Bronchial epithelial cell (primary cell): ENCODE results near the gene RFPL4A. TPM values are rescaled to one million over a fixed set of nuclear protein-coding genes. Genes with fewer than 3 reads are reported as not detected.

Source experiments
- DNase-seq: peaks from one replicate; pipeline ENCODE4 v3.0.0-alpha.2; 2010; ENCODE audit warnings: low read depth
- FAIRE-seq: peaks from 2 replicates; lab custom pipeline; 2011; peaks lifted over from hg19 to GRCh38; lab: Jason Lieb, UNC
- H3K27me3 ChIP-seq: 2 replicates; pipeline ENCODE4 v1.5.1; 2011; ENCODE audit warnings: low read length; ENCODE audit not compliant: control insufficient read depth, insufficient read depth
- H3K36me3 ChIP-seq: 2 replicates; pipeline ENCODE4 v1.5.1; 2011; ENCODE audit warnings: low read length; ENCODE audit not compliant: control insufficient read depth, insufficient read depth
- H3K4me3 ChIP-seq: 2 replicates; pipeline ENCODE4 v1.5.1; 2011; ENCODE audit warnings: mild to moderate bottlenecking, low read depth, low read length, control low read depth
- CTCF ChIP-seq: IDR thresholded peaks from 2 replicates; pipeline ENCODE4 v1.5.1; 2011; ENCODE audit warnings: mild to moderate bottlenecking, moderate library complexity, low read length, control low read depth, inconsistent platforms; ENCODE audit not compliant: insufficient read depth, severe bottlenecking
- total RNA-seq: library from RNA; depleted of rRNA; stranded (reverse); fragments of >200 nt; gene quantifications from 2 replicates; pipeline ENCODE4 v1.2.1, GENCODE V29; 2014

Gene RFPL4A
- total RNA-seq, 1 donor from 2014 or later = not detected

- Histone ChIP-seq H3K36me3 (no peaks in the 10 kb centered on the region), H3K4me3 (no peak overlapping the region), H3K27me3 (no peaks in the 10 kb centered on the region)
- FAIRE-seq = no peak
- no peak for TF ChIP-seq CTCF
- DNase-seq = no peak
These were observed 22.2 kb downstream of the RFPL4A start for GRCh38 chr19:55781112-55781511.

DNA sequence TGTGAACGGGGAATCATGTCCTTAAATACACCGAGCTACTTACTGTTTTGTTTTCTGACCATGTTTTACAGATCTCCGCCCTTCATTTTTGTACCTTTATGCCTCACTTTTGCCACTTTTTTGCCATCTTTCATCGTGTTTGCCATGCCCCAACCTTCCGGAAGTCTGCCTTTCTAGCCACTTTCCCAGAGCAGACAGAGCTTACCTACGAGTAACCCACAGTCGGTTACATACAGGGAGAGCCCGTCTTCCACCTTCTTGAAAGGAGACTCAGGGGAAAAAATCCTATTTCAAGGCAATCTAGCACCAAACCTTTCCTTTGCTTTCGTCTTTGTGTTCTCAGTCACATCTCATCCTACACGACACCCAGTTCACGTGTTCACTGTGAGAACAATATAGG is 36.1 kb downstream of the RFPL4A start:
- no peak for TF ChIP-seq CTCF
- Histone ChIP-seq H3K36me3 (no peaks in the 10 kb centered on the region), H3K27me3 (no peaks in the 10 kb centered on the region), H3K4me3 (no peak overlapping the region)
- DNase-seq (no peak), FAIRE-seq (no peak)

GRCh38 chr19:55801416-55801815 is 42.5 kb downstream of the RFPL4A start:
- FAIRE-seq (no peak), DNase-seq (no peak)
- Histone ChIP-seq H3K36me3 (no peaks in the 10 kb centered on the region), H3K4me3 (no peak overlapping the region), H3K27me3 (no peaks in the 10 kb centered on the region)
- TF ChIP-seq CTCF = no peak

GRCh38 chr19:55802281-55802680 is 43.4 kb downstream of the RFPL4A start:
- no peak for TF ChIP-seq CTCF
- Histone ChIP-seq H3K36me3 (no peaks in the 10 kb centered on the region), H3K4me3 (no peak overlapping the region), H3K27me3 (no peaks in the 10 kb centered on the region)
- DNase-seq (no peak), FAIRE-seq (no peak)

DNA sequence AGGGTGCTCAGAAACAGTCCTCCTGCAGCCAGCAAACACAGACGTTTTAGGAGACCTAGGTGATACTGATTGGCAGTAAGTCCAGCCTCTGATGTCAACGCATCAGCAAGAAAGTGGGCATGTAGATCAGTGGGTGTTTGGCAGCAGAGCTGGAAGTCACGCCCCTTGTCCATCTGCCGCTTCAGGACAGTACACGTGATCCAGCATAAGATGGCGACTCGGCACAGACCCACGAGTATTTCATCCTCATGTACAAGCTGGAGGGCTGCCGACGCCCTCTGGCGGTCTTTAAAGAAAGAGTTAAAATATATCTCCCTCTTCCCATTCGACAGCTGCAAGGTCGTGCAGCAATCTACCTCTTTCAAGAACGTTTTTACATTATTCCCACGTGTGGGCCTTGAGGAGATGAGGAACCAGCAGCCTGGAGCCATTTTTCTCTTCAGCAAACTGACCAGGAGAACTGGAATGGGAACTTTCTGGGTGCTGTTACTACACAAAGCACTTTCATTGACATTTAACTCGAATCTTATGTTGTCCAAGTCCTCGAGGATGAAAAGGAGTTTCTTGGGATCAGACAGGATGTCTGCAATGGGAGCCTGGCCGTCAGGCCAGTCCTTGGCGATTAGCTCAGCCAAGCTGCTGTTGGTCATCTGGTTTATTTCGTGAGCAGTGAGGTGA is 50.6 kb downstream of the RFPL4A start:
- TF ChIP-seq CTCF = no peak
- no peak overlapping the region for H3K4me3 ChIP-seq
- no peaks in the 10 kb centered on the region for H3K36me3 ChIP-seq
- no peak for FAIRE-seq
- peak; percentile 17 for DNase-seq
- H3K27me3 ChIP-seq = no peaks in the 10 kb centered on the region

DNA sequence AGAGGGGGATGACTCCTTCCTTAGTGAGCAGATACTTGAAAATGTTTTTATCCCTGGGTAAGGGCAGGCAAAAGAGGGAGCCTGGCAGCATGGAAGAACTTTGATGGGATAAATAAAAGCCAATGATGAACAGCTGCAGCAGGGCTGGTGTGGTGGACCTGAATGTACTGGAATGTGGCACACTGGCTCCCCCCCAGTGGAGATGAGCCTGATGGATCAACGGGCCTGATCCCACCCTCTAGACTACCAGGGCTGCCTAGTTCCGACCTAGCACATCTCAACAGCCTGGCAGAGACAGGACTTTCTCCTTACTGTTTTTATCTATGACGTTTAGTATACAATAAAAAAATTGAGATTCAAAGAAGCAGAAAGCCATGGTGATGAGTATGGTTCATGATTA is 52.4 kb downstream of the RFPL4A start:
- TF ChIP-seq CTCF = no peak
- no peak for DNase-seq
- no peaks in the 10 kb centered on the region for H3K36me3 ChIP-seq
- no peaks in the 10 kb centered on the region for H3K27me3 ChIP-seq
- FAIRE-seq = peak; percentile 23
- H3K4me3 ChIP-seq = no peak overlapping the region
